CD4-positive, alpha-beta T cell treated with Interleukin-17A for 1 hour (primary cell): ENCODE data around the gene BEND6.
"Not testable (repeated sequence)": the region's sequence is repeated elsewhere in the genome, so short reads cannot be mapped to it uniquely, and the experiment has no call there.

Experiments
- DNase-seq: peaks from one replicate; pipeline ENCODE4 v3.0.0-alpha.2; 2020

Gene BEND6

DNA sequence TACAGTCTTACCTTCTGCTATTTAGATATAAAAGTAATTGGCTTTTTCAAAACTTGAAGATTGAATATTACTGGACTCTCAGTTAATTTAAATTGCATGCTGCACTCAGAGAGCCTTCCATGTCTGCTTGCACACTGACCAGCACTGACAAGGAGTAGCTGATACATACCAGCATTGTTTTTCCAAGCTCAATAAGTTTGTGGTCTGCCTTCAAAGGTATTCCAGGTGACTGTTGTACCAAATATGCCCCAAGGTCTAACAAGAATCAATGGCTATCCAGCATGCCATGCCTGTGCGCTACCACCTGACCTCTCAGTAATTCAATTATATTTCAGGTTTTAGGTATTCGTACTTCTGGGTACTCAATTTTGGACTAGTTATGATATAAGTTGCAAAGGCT is 30.0 kb downstream of the BEND6 start:
- DNase-seq: no peak

GRCh38 chr6:56986611-56987010 is 31.7 kb downstream of the BEND6 start:
- no peak for DNase-seq

GRCh38 chr6:56988145-56988544 is 33.2 kb downstream of the BEND6 start:
- no peak for DNase-seq

GRCh38 chr6:56992036-56992435 is 37.1 kb downstream of the BEND6 start:
- DNase-seq: no peak

DNA sequence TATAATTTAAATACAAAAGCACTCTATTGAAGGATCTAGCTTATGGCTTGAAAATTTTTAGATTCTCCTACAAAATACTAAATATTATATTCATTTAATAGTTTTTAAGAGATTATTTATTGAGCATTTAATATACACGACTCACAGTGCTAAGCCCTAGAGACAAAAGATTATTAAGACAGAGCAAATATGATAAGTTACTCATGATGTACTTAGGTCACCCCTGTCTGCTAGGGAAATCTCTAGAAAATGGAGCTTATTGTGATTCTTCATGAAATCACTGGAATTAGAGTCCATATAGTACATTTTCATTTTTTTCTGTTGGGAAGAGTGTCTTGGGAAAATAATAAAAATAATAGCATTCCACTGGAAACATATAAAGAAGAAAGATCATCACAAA is 37.8 kb downstream of the BEND6 start:
- DNase-seq: no peak

- no peak for DNase-seq
These were observed 40.5 kb downstream of the BEND6 start for GRCh38 chr6:56995347-56995902.

- DNase-seq: no peak
These were observed 41.5 kb downstream of the BEND6 start for GRCh38 chr6:56996401-56996800.

DNA sequence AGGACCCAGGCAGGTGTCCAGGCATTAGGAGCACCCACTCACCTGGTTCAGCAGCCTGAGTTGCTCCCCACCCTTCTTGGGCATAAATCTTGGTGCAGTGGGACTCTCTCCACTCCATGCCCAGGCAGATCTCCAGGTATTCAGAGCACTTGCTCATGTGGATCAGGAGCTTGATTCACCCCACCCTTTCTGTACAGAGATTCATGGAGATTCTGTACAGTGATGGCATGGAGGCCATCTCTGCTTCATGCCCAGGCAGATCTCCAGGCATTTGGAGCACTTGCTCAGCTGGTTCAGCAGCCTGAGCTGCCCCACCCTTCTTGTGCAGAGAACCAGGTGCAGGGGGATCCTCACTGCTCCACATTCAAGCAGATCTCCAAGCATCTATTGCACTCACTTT is 44.1 kb downstream of the BEND6 start:
- no peak for DNase-seq

DNA sequence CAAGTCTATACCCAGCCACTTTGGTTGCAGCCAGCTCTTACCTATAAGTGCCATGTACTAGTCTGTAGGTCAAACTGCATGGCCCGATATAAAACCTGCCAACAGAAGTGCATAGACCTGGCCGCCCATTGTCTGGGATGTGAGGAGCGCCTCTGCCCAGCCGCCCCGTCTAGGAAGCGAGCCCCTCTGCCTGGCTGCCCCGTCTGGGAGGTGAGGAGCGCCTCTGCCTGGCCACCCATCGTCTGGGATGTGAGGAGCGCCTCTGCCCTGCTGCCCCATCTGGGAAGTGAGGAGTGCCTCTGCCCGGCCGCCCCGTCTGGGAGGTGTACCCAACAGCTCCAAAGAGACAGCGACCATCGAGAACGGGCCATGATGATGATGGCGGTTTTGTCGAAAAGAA is 44.8 kb downstream of the BEND6 start:
- DNase-seq: not testable (repeated sequence)

DNA sequence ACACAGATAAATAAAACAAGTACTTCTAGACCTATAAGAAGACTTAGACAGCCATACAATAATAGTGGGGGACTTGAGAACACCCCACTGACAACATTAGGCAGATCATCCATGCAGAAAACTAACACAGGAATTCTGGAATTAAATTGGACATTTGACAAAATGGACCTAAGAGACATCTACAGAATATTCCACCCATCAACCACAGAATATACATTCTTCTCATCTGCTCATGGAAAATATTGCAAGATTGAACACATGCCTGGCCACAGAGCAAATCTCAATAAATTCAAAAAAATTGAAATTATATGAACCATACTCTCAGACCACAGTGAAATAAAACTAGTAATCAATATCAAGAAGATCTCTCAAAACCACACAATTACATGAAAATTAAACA is 47.3 kb downstream of the BEND6 start:
- no peak for DNase-seq

DNA sequence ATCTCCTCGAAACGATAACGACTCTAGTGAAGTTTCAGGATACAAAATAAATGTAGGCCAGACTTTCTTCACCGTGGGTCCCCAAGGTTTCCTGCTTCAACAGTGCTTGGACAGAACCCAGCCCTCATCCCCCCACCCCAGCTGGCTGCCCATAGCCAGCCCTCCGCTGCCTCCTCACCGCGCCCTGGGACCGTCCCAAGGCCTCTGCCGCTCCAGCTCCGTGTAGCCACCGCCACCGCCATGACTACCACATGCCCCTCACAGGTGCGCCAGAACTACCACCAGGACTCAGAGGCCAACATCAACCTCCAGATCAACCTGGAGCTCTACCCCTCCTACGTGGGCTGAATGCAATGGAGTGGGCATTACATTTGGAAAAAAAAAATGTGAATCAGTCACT is 49.4 kb downstream of the BEND6 start:
- no peak for DNase-seq

GRCh38 chr6:57006101-57006500 is 51.2 kb downstream of the BEND6 start:
- DNase-seq: no peak

- DNase-seq: not testable (repeated sequence)
These were observed 53.2 kb downstream of the BEND6 start for GRCh38 chr6:57008069-57008468.

- no peak for DNase-seq
These were observed 58.6 kb downstream of the BEND6 start for GRCh38 chr6:57013521-57013926.

- no peak for DNase-seq
These were observed 62.2 kb downstream of the BEND6 start for GRCh38 chr6:57017069-57017468.

DNA sequence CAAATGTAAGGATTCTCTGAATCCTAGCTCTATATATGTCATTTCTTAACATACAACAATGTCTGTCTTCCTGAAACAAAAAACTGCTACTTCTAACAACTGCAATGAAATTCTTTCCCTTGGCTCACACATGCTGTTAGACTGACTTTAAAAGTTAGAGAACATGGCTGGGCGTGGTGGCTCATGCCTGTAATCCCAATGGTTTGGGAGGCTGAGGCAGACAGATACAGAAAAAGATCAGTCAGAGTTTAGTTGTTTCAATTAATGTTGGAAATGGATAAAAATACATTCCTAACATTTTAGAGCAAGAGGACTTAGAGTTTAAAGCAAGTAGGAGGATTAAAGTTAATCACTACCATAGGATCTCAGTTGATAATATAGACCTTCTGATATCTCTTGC is 62.9 kb downstream of the BEND6 start:
- no peak for DNase-seq

GRCh38 chr6:57019434-57019833 is 64.5 kb downstream of the BEND6 start:
- no peak for DNase-seq

GRCh38 chr6:57021086-57021720 is 66.3 kb downstream of the BEND6 start:
- peak; percentile 34 for DNase-seq

DNA sequence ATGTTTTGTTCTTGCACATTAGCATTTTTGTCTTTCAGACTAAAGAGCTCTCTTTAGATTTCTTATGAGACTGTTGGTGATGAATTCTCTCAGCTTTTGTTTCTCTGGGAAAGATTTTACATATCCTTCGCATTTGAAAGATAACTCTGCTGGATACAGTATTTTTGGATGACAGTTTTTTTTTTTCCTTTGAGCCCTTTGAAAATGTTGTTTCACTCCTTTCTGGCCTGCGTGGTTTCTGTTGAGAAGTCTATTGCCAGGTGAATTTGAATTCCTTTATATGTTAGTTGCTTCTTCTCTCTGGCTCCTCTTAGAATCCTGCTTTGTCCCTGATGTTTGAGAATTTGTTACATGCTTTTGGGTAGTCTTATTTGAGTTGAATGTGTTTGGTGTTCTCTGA is 69.4 kb downstream of the BEND6 start:
- no peak for DNase-seq

GRCh38 chr6:57024775-57025174 is 69.9 kb downstream of the BEND6 start:
- DNase-seq: no peak

DNA sequence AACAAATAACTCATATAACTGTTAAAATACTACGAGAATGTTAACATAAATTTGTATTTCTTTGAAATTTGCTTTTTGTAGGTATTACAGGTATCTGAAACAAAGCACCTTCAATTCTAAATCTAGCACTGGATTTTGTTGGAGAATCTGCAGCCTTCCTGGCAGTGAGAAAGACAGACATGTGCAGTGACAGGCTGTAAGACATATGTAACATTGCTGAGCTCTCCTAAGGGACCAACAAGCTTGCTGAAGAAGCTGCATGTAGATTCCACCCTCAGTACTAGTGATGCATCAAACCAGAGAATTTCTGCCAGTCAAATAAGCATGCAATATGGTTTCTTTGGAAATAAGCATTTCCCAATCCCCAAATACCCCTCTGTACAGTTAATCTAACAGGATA is 71.1 kb downstream of the BEND6 start:
- DNase-seq: no peak

DNA sequence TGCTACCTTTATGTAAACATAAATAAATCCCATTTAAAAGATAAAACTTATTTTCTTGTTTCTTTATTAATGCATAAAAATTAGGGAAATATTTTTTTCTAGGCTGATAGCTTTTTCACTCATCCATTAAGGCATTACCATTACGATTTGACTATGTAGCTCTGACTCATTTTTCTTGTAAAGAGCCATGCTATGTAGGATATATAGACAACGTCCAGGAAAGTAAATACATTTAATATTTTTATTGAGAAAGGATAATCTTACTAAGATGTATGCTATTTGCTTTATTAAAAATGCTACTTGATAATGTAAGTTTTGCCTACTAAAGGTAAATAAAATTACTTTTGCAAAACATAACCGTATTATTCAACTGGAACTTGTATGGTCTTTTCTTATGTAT is 72.4 kb downstream of the BEND6 start:
- DNase-seq: no peak

DNA sequence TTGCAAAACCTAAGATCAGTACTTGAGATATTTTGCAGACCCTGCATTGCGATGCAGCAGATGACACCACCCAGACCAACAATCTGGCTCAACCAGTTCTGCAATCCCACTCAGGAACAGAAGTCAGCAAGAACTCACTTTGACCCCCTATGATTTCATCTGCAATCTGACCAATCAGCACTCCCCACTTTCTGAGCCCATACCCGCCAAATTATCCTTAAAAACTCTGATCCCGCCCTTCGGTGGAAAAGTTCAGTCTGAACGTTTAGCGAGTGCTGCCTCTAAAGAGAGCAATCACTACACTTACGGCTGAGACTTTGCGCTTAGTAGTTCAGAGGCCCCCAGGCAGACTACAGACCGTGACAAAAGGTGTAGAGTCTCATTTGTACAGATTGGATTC is 74.3 kb downstream of the BEND6 start:
- no peak for DNase-seq

- DNase-seq: no peak
These were observed 78.3 kb downstream of the BEND6 start for GRCh38 chr6:57033228-57033627.

- DNase-seq: no peak
These were observed 80.6 kb downstream of the BEND6 start for GRCh38 chr6:57035549-57035948.
